MM.1S (cell line): ENCODE data around the gene SLC13A3.

Source experiments
- DNase-seq: peaks from one replicate; pipeline ENCODE4 v3.0.0-alpha.2; 2015
- H2AFZ ChIP-seq: fragments of 300-600 bp; sonication (generic); 2 replicates; pipeline ENCODE4 v1.6.0; 2016; ENCODE audit warnings: antibody characterized with exemption, low read length
- H3F3A ChIP-seq: fragments of 300-600 bp; sonication (generic); 2 replicates; pipeline ENCODE4 v1.6.1; 2016; ENCODE audit warnings: mild to moderate bottlenecking, antibody characterized with exemption, low read length, moderate library complexity, mixed read lengths; ENCODE audit not compliant: insufficient read depth
- H3K27ac ChIP-seq: fragments of 300-600 bp; sonication (generic); 2 replicates; pipeline ENCODE4 v1.5.1; 2016; ENCODE audit warnings: mild to moderate bottlenecking, low read length
- H3K27me3 ChIP-seq: fragments of 300-600 bp; sonication (generic); replicated peaks from 2 replicates; pipeline ENCODE4 v1.6.0; 2016; ENCODE audit warnings: low read length; ENCODE audit not compliant: insufficient read depth
- H3K36me3 ChIP-seq: fragments of 300-600 bp; sonication (generic); replicated peaks from 2 replicates; pipeline ENCODE4 v1.6.1; 2016; ENCODE audit warnings: mild to moderate bottlenecking, low read length, mixed read lengths; ENCODE audit not compliant: insufficient read depth
- H3K4me1 ChIP-seq: fragments of 300-600 bp; sonication (generic); 2 replicates; pipeline ENCODE4 v1.6.1; 2016; ENCODE audit warnings: low read length, mixed read lengths
- H3K4me2 ChIP-seq: fragments of 300-600 bp; sonication (generic); 2 replicates; pipeline ENCODE4 v1.6.0; 2016; ENCODE audit warnings: low read depth, low read length
- H3K4me3 ChIP-seq: fragments of 300-600 bp; sonication (generic); 2 replicates; pipeline ENCODE4 v1.5.1; 2016; ENCODE audit warnings: low read length, mixed read lengths
- H3K79me2 ChIP-seq: fragments of 300-600 bp; sonication (generic); 2 replicates; pipeline ENCODE4 v1.6.1; 2016; ENCODE audit warnings: mixed run types, low read length, mixed read lengths
- H3K9ac ChIP-seq: fragments of 300-600 bp; sonication (generic); 2 replicates; pipeline ENCODE4 v1.6.1; 2016; ENCODE audit warnings: low read length, mixed read lengths
- H3K9me2 ChIP-seq: fragments of 300-600 bp; sonication (generic); replicated peaks from 2 replicates; pipeline ENCODE4 v1.6.1; 2016; ENCODE audit warnings: mild to moderate bottlenecking, low read length, mixed read lengths; ENCODE audit not compliant: insufficient read depth
- H3K9me3 ChIP-seq: fragments of 300-600 bp; sonication (generic); replicated peaks from 2 replicates; pipeline ENCODE4 v1.6.1; 2016; ENCODE audit warnings: mild to moderate bottlenecking, low read length, mixed read lengths; ENCODE audit not compliant: insufficient read depth
- H4K20me1 ChIP-seq: fragments of 300-600 bp; sonication (generic); 2 replicates; pipeline ENCODE4 v1.6.1; 2016; ENCODE audit warnings: mild to moderate bottlenecking, low read length, moderate library complexity, mixed read lengths; ENCODE audit not compliant: insufficient read depth
- EZH2 ChIP-seq: fragments of 300-600 bp; sonication (generic); optimal IDR thresholded peaks from 2 replicates; pipeline ENCODE3; 2017; ENCODE audit warnings: low read depth, mild to moderate bottlenecking, antibody characterized with exemption, low read length, mixed read lengths
- EZH2phosphoT487 ChIP-seq: fragments of 300-600 bp; sonication (generic); IDR thresholded peaks from 2 replicates; pipeline ENCODE4 v1.6.1; 2018; ENCODE audit warnings: antibody characterized with exemption, low read length
- TF ChIP-seq, protein P1 (sequence below): fragments of 300-600 bp; sonication (generic); IDR thresholded peaks from 2 replicates; pipeline ENCODE4 v1.5.1; 2016; ENCODE audit warnings: antibody characterized with exemption, low read length, mixed read lengths

Gene SLC13A3, protein sequence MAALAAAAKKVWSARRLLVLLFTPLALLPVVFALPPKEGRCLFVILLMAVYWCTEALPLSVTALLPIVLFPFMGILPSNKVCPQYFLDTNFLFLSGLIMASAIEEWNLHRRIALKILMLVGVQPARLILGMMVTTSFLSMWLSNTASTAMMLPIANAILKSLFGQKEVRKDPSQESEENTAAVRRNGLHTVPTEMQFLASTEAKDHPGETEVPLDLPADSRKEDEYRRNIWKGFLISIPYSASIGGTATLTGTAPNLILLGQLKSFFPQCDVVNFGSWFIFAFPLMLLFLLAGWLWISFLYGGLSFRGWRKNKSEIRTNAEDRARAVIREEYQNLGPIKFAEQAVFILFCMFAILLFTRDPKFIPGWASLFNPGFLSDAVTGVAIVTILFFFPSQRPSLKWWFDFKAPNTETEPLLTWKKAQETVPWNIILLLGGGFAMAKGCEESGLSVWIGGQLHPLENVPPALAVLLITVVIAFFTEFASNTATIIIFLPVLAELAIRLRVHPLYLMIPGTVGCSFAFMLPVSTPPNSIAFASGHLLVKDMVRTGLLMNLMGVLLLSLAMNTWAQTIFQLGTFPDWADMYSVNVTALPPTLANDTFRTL

DNA sequence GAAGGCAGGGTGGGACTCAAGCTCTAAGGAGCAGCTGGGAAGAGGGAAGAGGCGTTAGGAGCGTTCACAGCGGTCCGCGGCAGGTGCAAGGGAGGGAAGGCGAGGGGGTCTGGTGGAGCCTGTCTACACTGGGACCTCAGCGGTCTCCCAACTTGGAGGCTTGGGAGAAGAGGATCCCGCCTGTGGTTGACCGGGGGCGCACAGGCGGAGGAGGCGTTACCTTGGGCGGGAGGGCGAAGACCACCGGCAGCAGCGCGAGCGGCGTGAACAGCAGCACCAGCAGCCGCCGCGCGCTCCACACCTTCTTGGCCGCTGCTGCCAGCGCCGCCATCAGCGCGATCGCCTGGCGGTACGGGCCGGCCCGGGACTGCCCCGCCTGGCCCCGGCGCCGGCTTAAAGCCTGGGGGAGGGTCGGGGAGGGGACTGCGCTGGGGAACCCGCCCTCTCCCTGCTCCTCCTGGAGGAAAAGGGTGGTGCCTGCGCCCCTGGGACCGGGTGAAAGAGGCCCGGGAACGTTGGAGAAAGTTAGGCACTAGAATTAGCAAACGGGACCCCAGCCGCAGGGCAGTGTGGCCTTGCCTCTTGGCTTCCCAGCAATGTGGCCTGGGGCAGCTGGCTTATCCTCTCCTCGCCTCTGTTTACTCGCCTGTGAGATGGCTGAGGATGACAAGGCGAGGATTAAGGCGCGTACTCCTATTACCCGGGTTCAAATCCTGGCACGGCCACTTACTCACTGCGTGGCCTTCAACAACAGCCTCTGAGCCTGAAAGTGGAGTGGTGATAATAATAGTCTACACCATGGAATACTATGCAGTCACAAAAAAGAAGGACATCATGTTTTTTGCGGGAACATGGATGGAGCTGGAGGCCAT lies at the start of gene SLC13A3:
Gene SLC13A3 (minus strand): TSS at position 369 of the 872 bp plus-strand sequence. CDS start 38 bp downstream, at position 331.
- H2AFZ ChIP-seq = no peak within 1 kb of the TSS
- no peak within 1 kb of the TSS for H3K27ac ChIP-seq
- no peak within 1 kb of the TSS for H3K9ac ChIP-seq
- no peaks in the 10 kb centered on the region for H3K9me3 ChIP-seq
- no peak within 1 kb of the TSS for H3K4me2 ChIP-seq
- no peaks in the 10 kb centered on the region for H3K79me2 ChIP-seq
- DNase-seq = no peak
- no peaks in the 10 kb centered on the region for H3K27me3 ChIP-seq
- H4K20me1 ChIP-seq = no peaks in the 10 kb centered on the region
- no peaks in the 10 kb centered on the region for H3K4me1 ChIP-seq
- H3K36me3 ChIP-seq = no peaks in the 10 kb centered on the region
- no peak within 1 kb of the TSS for H3K4me3 ChIP-seq
- no peaks in the 10 kb centered on the region for H3K9me2 ChIP-seq
- TF ChIP-seq, protein P1, sequence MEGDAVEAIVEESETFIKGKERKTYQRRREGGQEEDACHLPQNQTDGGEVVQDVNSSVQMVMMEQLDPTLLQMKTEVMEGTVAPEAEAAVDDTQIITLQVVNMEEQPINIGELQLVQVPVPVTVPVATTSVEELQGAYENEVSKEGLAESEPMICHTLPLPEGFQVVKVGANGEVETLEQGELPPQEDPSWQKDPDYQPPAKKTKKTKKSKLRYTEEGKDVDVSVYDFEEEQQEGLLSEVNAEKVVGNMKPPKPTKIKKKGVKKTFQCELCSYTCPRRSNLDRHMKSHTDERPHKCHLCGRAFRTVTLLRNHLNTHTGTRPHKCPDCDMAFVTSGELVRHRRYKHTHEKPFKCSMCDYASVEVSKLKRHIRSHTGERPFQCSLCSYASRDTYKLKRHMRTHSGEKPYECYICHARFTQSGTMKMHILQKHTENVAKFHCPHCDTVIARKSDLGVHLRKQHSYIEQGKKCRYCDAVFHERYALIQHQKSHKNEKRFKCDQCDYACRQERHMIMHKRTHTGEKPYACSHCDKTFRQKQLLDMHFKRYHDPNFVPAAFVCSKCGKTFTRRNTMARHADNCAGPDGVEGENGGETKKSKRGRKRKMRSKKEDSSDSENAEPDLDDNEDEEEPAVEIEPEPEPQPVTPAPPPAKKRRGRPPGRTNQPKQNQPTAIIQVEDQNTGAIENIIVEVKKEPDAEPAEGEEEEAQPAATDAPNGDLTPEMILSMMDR = no peak
- TF ChIP-seq EZH2phosphoT487 (no peak), EZH2 (no peak)
- H3F3A ChIP-seq = no peaks in the 10 kb centered on the region

DNA sequence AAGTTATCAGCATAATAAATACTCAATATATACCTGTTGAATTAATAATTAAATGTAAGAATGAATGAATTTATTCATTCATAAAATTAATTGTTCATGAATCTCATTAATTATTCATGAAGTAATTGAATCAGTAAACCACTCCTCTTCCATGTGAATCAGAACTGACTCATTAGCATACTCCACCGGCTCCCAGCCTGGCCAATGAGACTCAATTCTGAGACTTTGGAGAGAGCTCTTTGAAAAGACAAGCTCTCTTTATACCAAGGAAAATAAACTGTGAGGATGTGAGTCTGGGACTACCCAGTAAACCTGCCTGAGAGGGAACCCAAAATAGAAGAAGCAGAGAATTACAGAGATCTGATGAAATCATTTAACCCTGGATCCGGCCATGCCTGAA lies 49.8 kb upstream of the SLC13A3 start:
- H4K20me1 ChIP-seq = no peaks in the 10 kb centered on the region
- H3K27ac ChIP-seq = no peak overlapping the region
- no peaks in the 10 kb centered on the region for H3K9me2 ChIP-seq
- H3K79me2 ChIP-seq = no peaks in the 10 kb centered on the region
- TF ChIP-seq, protein P1 = no peak
- TF ChIP-seq EZH2phosphoT487 (no peak), EZH2 (no peak)
- no peak overlapping the region for H3K9ac ChIP-seq
- H3F3A ChIP-seq = peaks cover 4% of the 10 kb centered on the region; the same call in 1 of the 2 replicates
- H3K36me3 ChIP-seq = no peaks in the 10 kb centered on the region
- peaks cover 15% of the 10 kb centered on the region for H3K4me1 ChIP-seq
- no peak overlapping the region for H2AFZ ChIP-seq
- no peak for DNase-seq
- no peak overlapping the region for H3K4me3 ChIP-seq
- no peaks in the 10 kb centered on the region for H3K27me3 ChIP-seq
- no peaks in the 10 kb centered on the region for H3K9me3 ChIP-seq
- H3K4me2 ChIP-seq = no peak overlapping the region

DNA sequence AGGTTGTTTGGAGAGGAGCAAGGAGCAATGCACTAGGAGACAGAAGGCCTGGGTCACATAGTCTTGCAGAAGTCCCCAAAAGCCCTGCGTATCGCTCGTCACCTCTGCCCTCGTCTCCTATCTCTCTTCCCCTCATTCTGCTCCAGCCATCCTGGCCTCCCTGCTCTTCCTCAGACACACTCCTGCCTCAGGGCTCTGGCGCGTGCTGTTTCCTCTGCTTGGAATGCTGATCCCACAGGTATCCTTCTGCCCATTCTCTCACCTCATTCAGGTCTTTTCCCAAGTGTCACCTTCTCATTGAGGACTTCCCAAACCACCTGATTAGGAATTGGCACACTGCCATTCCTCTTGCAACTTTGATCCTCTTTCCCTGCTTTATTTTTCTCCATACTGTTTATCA lies 49.2 kb upstream of the SLC13A3 start:
- no peak overlapping the region for H2AFZ ChIP-seq
- peaks cover 20% of the 10 kb centered on the region for H3K4me1 ChIP-seq
- no peak overlapping the region for H3K27ac ChIP-seq
- DNase-seq = no peak
- no peaks in the 10 kb centered on the region for H3K36me3 ChIP-seq
- H3K9me3 ChIP-seq = no peaks in the 10 kb centered on the region
- no peaks in the 10 kb centered on the region for H3K79me2 ChIP-seq
- no peak overlapping the region for H3K4me2 ChIP-seq
- H3K9ac ChIP-seq = no peak overlapping the region
- H3F3A ChIP-seq = peaks cover 7% of the 10 kb centered on the region; the same call in 1 of the 2 replicates
- H3K27me3 ChIP-seq = no peaks in the 10 kb centered on the region
- no peaks in the 10 kb centered on the region for H4K20me1 ChIP-seq
- no peak overlapping the region for H3K4me3 ChIP-seq
- TF ChIP-seq EZH2phosphoT487 = no peak
- TF ChIP-seq, protein P1 = no peak
- TF ChIP-seq EZH2 = no peak
- H3K9me2 ChIP-seq = no peaks in the 10 kb centered on the region
